ENCODE data around the gene LRP1-AS.
A peak's percentile ranks its signal among the peaks of the same experiment; 100 is the strongest.

Gene LRP1-AS

DNA sequence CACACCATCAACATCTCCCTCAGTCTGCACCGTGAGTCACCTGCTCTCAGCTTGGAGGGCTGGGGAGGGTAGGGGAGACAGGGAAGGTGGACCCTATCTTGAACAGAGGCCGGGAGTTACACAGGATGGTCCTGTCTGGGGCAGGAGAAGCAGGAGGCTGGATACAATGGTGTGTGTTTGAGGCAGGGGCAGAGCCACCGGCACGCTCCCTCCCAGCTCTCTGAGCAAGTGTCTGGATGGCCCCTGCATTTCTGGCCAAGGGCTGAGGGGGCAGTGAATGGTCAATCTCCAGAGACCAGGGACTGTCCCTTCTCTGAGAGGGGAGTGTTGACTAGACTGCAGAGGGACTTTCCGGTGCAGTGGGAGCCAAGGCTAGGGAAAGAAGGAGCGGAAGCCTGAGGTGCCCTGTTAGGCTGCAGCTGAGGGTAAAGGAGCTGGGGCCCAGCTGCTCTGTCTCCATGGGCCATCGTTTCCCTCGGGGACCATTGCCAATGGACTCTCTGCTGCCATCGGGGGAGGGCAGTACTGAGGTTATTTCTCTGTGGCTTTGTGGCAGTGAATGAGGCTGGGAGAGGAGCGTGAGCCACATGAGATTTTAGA, 1.9 kb downstream of the LRP1-AS start:
- H3K27ac ChIP-seq (ENCODE audit: low read length, poor library complexity, severe bottlenecking) = no peak overlapping the region
- peaks cover 38% of the 10 kb centered on the region for H3K4me1 ChIP-seq (ENCODE audit: control insufficient read depth, insufficient read depth, low read depth, low read length)
- no peak for DNase-seq
- H2AK5ac ChIP-seq (ENCODE audit: low read length, severe bottlenecking) = no peak overlapping the region
- no peak overlapping the region for H2BK15ac ChIP-seq (ENCODE audit: low read depth, poor library complexity, severe bottlenecking)
- peaks cover 53% of the 10 kb centered on the region for H3K79me1 ChIP-seq (replicated peaks; ENCODE audit: low read length, poor library complexity, severe bottlenecking)
- H3K36me3 ChIP-seq (ENCODE audit: control insufficient read depth in 1 of 2, insufficient read depth in 2 of 2, low read depth in 1 of 2, low read length in 2 of 2) = peaks cover 73 to 89% of the 10 kb centered on the region in 2 experiments
- H3K18ac ChIP-seq (ENCODE audit: low read depth in 1 of 2, low read length in 2 of 2) = no peak overlapping the region
- H2BK120ac ChIP-seq (ENCODE audit: low read depth, low read length) = no peak overlapping the region
- H2BK12ac ChIP-seq (ENCODE audit: low read length in 2 of 2) = no peak overlapping the region
- no peak overlapping the region for H3K4ac ChIP-seq (ENCODE audit: low read depth in 1 of 2, low read length in 2 of 2)
- no peaks in the 10 kb centered on the region for H3K9me3 ChIP-seq (ENCODE audit: control insufficient read depth, low read length)
- WGBS = 94% methylated on average over 7 of the region's 10 CpGs
- no peak overlapping the region for H3K4me3 ChIP-seq (ENCODE audit: insufficient read depth in 1 of 2, low read depth in 1 of 2, low read length in 2 of 2)
- H4K8ac ChIP-seq (ENCODE audit: low read length) = no peak overlapping the region
- H3K14ac ChIP-seq (ENCODE audit: low read length in 2 of 2) = no peak overlapping the region
- no peak overlapping the region for H2AFZ ChIP-seq (ENCODE audit: low read depth, low read length)
- H2BK5ac ChIP-seq (ENCODE audit: low read depth, low read length, poor library complexity, severe bottlenecking) = no peak overlapping the region
- H4K91ac ChIP-seq (ENCODE audit: low read length) = no peak overlapping the region
- H3K23ac ChIP-seq (ENCODE audit: low read length in 2 of 2) = no peak overlapping the region
- no peaks in the 10 kb centered on the region for H3K27me3 ChIP-seq (ENCODE audit: control insufficient read depth in 1 of 2, insufficient read depth in 1 of 2, low read length in 2 of 2)
- peak overlapping the region; percentile 83 for H3K9ac ChIP-seq (ENCODE audit: low read length)
- H3K4me2 ChIP-seq (ENCODE audit: low read length, poor library complexity, severe bottlenecking) = no peak overlapping the region

DNA sequence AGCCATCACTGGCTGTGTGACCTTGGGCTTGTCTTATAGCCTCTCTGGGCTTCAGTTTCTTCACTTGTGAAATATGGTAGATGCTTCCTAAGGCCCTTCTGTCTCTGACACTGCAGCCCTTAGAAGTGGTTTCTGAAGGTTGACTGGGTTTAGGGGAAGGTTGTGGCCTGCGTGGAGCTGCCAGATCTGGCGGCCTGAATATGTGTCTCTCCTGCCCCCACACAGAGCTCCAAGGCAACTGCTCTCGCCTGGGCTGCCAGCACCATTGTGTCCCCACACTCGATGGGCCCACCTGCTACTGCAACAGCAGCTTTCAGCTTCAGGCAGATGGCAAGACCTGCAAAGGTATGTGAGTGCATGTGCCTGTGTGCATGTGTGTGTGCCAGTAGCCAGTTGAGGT, 4.0 kb downstream of the LRP1-AS start:
- no peak for DNase-seq
- Histone ChIP-seq H3K9me3 (ENCODE audit: control insufficient read depth, low read length) (no peaks in the 10 kb centered on the region), H3K18ac (ENCODE audit: low read depth in 1 of 2, low read length in 2 of 2) (peak overlapping the region in 1 of 2 experiments; percentile 37), H2BK120ac (ENCODE audit: low read depth, low read length) (no peak overlapping the region), H3K9ac (ENCODE audit: low read length) (peak overlapping the region; percentile 83), H4K8ac (ENCODE audit: low read length) (no peak overlapping the region), H3K27ac (ENCODE audit: low read length, poor library complexity, severe bottlenecking) (no peak overlapping the region), H3K79me1 (replicated peaks; ENCODE audit: low read length, poor library complexity, severe bottlenecking) (peaks cover 53% of the 10 kb centered on the region), H2AFZ (ENCODE audit: low read depth, low read length) (no peak overlapping the region), H3K4me1 (ENCODE audit: control insufficient read depth, insufficient read depth, low read depth, low read length) (peaks cover 28% of the 10 kb centered on the region), H3K36me3 (ENCODE audit: control insufficient read depth in 1 of 2, insufficient read depth in 2 of 2, low read depth in 1 of 2, low read length in 2 of 2) (peaks cover 82 to 97% of the 10 kb centered on the region in 2 experiments), H3K4me3 (ENCODE audit: insufficient read depth in 1 of 2, low read depth in 1 of 2, low read length in 2 of 2) (no peak overlapping the region), H3K4me2 (ENCODE audit: low read length, poor library complexity, severe bottlenecking) (no peak overlapping the region), H3K14ac (ENCODE audit: low read length in 2 of 2) (no peak overlapping the region), H3K27me3 (ENCODE audit: control insufficient read depth in 1 of 2, insufficient read depth in 1 of 2, low read length in 2 of 2) (no peaks in the 10 kb centered on the region), H2BK12ac (ENCODE audit: low read length in 2 of 2) (peak overlapping the region in 1 of 2 experiments; percentile 38), H2AK5ac (ENCODE audit: low read length, severe bottlenecking) (no peak overlapping the region), H2BK15ac (ENCODE audit: low read depth, poor library complexity, severe bottlenecking) (no peak overlapping the region), H2BK5ac (ENCODE audit: low read depth, low read length, poor library complexity, severe bottlenecking) (no peak overlapping the region), H3K4ac (ENCODE audit: low read depth in 1 of 2, low read length in 2 of 2) (no peak overlapping the region), H3K23ac (ENCODE audit: low read length in 2 of 2) (peak overlapping the region in 1 of 2 experiments; percentile 14), H4K91ac (ENCODE audit: low read length) (no peak overlapping the region)
- 92% methylated on average over 4 of the region's 4 CpGs for WGBS

DNA sequence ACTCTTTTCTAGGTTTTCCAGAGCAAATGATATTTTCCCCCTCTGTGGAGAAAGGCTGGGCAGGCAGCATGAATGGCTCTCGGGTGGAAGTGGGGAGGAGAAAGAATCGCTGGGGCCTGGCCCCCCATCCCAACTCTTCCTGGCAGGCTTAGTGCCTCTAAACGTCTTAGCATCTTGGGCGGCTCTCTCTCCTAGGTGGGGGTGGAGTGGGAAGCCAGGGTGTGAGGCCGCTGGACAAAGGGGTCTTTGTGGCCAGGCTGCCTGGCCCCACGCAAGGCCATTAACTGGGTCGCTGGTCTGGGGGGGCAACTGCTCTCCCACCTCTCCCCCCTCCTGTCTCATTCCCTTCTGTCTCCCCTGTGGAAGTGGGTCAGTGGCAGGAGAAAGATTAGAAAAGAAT, 4.7 kb downstream of the LRP1-AS start:
- H3K18ac ChIP-seq (ENCODE audit: low read depth in 1 of 2, low read length in 2 of 2) = no peak overlapping the region
- H3K27me3 ChIP-seq (ENCODE audit: control insufficient read depth in 1 of 2, insufficient read depth in 1 of 2, low read length in 2 of 2) = no peaks in the 10 kb centered on the region
- no peak overlapping the region for H3K14ac ChIP-seq (ENCODE audit: low read length in 2 of 2)
- no peak overlapping the region for H2BK15ac ChIP-seq (ENCODE audit: low read depth, poor library complexity, severe bottlenecking)
- H3K4me1 ChIP-seq (ENCODE audit: control insufficient read depth, insufficient read depth, low read depth, low read length) = peaks cover 23% of the 10 kb centered on the region
- no peak overlapping the region for H3K4ac ChIP-seq (ENCODE audit: low read depth in 1 of 2, low read length in 2 of 2)
- no peak overlapping the region for H3K4me3 ChIP-seq (ENCODE audit: insufficient read depth in 1 of 2, low read depth in 1 of 2, low read length in 2 of 2)
- H2BK5ac ChIP-seq (ENCODE audit: low read depth, low read length, poor library complexity, severe bottlenecking) = no peak overlapping the region
- 88% methylated on average over 5 of the region's 7 CpGs for WGBS
- DNase-seq = no peak
- H2AFZ ChIP-seq (ENCODE audit: low read depth, low read length) = no peak overlapping the region
- peaks cover 88 to 96% of the 10 kb centered on the region in 2 experiments for H3K36me3 ChIP-seq (ENCODE audit: control insufficient read depth in 1 of 2, insufficient read depth in 2 of 2, low read depth in 1 of 2, low read length in 2 of 2)
- H3K9ac ChIP-seq (ENCODE audit: low read length) = peak overlapping the region; percentile 83
- H3K4me2 ChIP-seq (ENCODE audit: low read length, poor library complexity, severe bottlenecking) = no peak overlapping the region
- no peak overlapping the region for H2AK5ac ChIP-seq (ENCODE audit: low read length, severe bottlenecking)
- H4K91ac ChIP-seq (ENCODE audit: low read length) = no peak overlapping the region
- no peak overlapping the region for H3K27ac ChIP-seq (ENCODE audit: low read length, poor library complexity, severe bottlenecking)
- H3K9me3 ChIP-seq (ENCODE audit: control insufficient read depth, low read length) = no peaks in the 10 kb centered on the region
- H3K79me1 ChIP-seq (replicated peaks; ENCODE audit: low read length, poor library complexity, severe bottlenecking) = peaks cover 57% of the 10 kb centered on the region
- no peak overlapping the region for H2BK120ac ChIP-seq (ENCODE audit: low read depth, low read length)
- no peak overlapping the region for H4K8ac ChIP-seq (ENCODE audit: low read length)
- H2BK12ac ChIP-seq (ENCODE audit: low read length in 2 of 2) = no peak overlapping the region
- no peak overlapping the region for H3K23ac ChIP-seq (ENCODE audit: low read length in 2 of 2)

DNA sequence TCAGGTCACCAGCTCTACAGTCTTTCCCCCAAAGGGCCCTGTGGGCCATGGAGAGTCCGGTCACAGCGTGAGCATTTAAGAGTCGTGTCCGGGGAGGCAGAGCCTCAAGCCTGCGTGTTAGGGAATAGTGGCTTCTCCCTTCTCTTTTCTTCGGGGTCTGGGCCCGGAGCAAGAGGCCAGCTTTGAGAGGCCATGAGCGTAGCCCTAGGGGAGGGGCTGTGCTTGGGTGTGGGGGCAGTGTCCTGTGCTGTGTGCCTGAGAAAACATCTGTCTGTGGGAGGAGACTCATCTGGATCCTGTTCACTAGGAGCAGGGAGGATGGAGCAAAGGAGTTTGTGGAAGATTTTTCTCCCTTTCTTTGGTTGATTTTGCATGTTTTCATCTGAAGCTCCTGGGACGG, 5.3 kb downstream of the LRP1-AS start:
- WGBS = 89% methylated on average over 9 of the region's 9 CpGs
- H3K9me3 ChIP-seq (ENCODE audit: control insufficient read depth, low read length) = no peaks in the 10 kb centered on the region
- H3K9ac ChIP-seq (ENCODE audit: low read length) = peak overlapping the region; percentile 83
- H3K79me1 ChIP-seq (replicated peaks; ENCODE audit: low read length, poor library complexity, severe bottlenecking) = peaks cover 58% of the 10 kb centered on the region
- no peak overlapping the region for H3K4me2 ChIP-seq (ENCODE audit: low read length, poor library complexity, severe bottlenecking)
- H3K18ac ChIP-seq (ENCODE audit: low read depth in 1 of 2, low read length in 2 of 2) = no peak overlapping the region
- no peak overlapping the region for H2BK120ac ChIP-seq (ENCODE audit: low read depth, low read length)
- H2AK5ac ChIP-seq (ENCODE audit: low read length, severe bottlenecking) = no peak overlapping the region
- DNase-seq = no peak
- H4K91ac ChIP-seq (ENCODE audit: low read length) = no peak overlapping the region
- no peak overlapping the region for H2BK12ac ChIP-seq (ENCODE audit: low read length in 2 of 2)
- H3K27me3 ChIP-seq (ENCODE audit: control insufficient read depth in 1 of 2, insufficient read depth in 1 of 2, low read length in 2 of 2) = no peaks in the 10 kb centered on the region
- no peak overlapping the region for H3K27ac ChIP-seq (ENCODE audit: low read length, poor library complexity, severe bottlenecking)
- H3K4me3 ChIP-seq (ENCODE audit: insufficient read depth in 1 of 2, low read depth in 1 of 2, low read length in 2 of 2) = peak overlapping the region in 1 of 2 experiments; percentile 13
- H4K8ac ChIP-seq (ENCODE audit: low read length) = no peak overlapping the region
- H3K14ac ChIP-seq (ENCODE audit: low read length in 2 of 2) = no peak overlapping the region
- H2BK5ac ChIP-seq (ENCODE audit: low read depth, low read length, poor library complexity, severe bottlenecking) = no peak overlapping the region
- H3K23ac ChIP-seq (ENCODE audit: low read length in 2 of 2) = no peak overlapping the region
- no peak overlapping the region for H2BK15ac ChIP-seq (ENCODE audit: low read depth, poor library complexity, severe bottlenecking)
- no peak overlapping the region for H3K4ac ChIP-seq (ENCODE audit: low read depth in 1 of 2, low read length in 2 of 2)
- peaks cover 18% of the 10 kb centered on the region for H3K4me1 ChIP-seq (ENCODE audit: control insufficient read depth, insufficient read depth, low read depth, low read length)
- H2AFZ ChIP-seq (ENCODE audit: low read depth, low read length) = no peak overlapping the region
- peaks cover 82 to 97% of the 10 kb centered on the region in 2 experiments for H3K36me3 ChIP-seq (ENCODE audit: control insufficient read depth in 1 of 2, insufficient read depth in 2 of 2, low read depth in 1 of 2, low read length in 2 of 2)

Data from mesenchymal stem cell (in vitro differentiated cells and primary cell).